Smooth muscle cell (in vitro differentiated cells): ENCODE data around the gene TARBP2. TPM values are rescaled to one million over a fixed set of nuclear protein-coding genes. Genes with fewer than 3 reads are reported as not detected.

ENCODE experiments used
- DNase-seq: peaks from one replicate; lab custom pipeline; 2025; ENCODE audit not compliant: unreplicated experiment; lab: John Stamatoyannopoulos, UW
- H2AFZ ChIP-seq: fragments of 200-600 bp; sonication (generic); 2 replicates; pipeline ENCODE4 v1.6.0; 2016; ENCODE audit warnings: antibody characterized with exemption, low read depth, mild to moderate bottlenecking
- H3F3A ChIP-seq: fragments of 200-600 bp; sonication (generic); 2 replicates; pipeline ENCODE4 v1.6.0; 2017; ENCODE audit warnings: antibody characterized with exemption, low read depth
- H3K27ac ChIP-seq: fragments of 200-600 bp; sonication (generic); 2 replicates; pipeline ENCODE4 v1.5.1; 2016; ENCODE audit warnings: low read depth, mild to moderate bottlenecking
- H3K27me3 ChIP-seq: fragments of 200-600 bp; sonication (generic); 2 replicates; pipeline ENCODE4 v1.6.1; 2016; ENCODE audit warnings: low read depth, mild to moderate bottlenecking
- H3K36me3 ChIP-seq: fragments of 200-600 bp; sonication (generic); 2 replicates; pipeline ENCODE4 v1.5.1; 2016; ENCODE audit warnings: low read depth
- H3K4me1 ChIP-seq: fragments of 200-600 bp; sonication (generic); 2 replicates; pipeline ENCODE4 v1.5.1; 2016; ENCODE audit warnings: low read depth
- H3K4me2 ChIP-seq: fragments of 200-600 bp; sonication (generic); 2 replicates; pipeline ENCODE4 v1.6.0; 2016; ENCODE audit warnings: mild to moderate bottlenecking
- H3K4me3 ChIP-seq: fragments of 200-600 bp; sonication (generic); 2 replicates; pipeline ENCODE4 v1.5.1; 2016; ENCODE audit warnings: mild to moderate bottlenecking
- H3K79me2 ChIP-seq: fragments of 200-600 bp; sonication (generic); 2 replicates; pipeline ENCODE4 v1.6.0; 2016; ENCODE audit warnings: low read depth, mild to moderate bottlenecking
- H3K9ac ChIP-seq: fragments of 200-600 bp; sonication (generic); 2 replicates; pipeline ENCODE4 v1.6.0; 2016; ENCODE audit warnings: low read depth
- H3K9me3 ChIP-seq: fragments of 200-600 bp; sonication (generic); replicated peaks from 2 replicates; pipeline ENCODE4 v1.5.1; 2016; ENCODE audit warnings: low read depth
- H4K20me1 ChIP-seq: fragments of 200-600 bp; sonication (generic); 2 replicates; pipeline ENCODE4 v1.6.0; 2016; ENCODE audit warnings: low read depth
- CTCF ChIP-seq: fragments of 200-600 bp; sonication (generic); IDR thresholded peaks from 2 replicates; pipeline ENCODE4 v1.5.1; 2017; ENCODE audit warnings: borderline replicate concordance, mild to moderate bottlenecking, antibody characterized with exemption; ENCODE audit not compliant: insufficient read depth, poor library complexity, severe bottlenecking
- WGBS: methylation state at CpG from one replicate; pipeline ENCODE4 v1.1.7; 2016; ENCODE audit warnings: low lambda C conversion rate; 5-methylcytosine and 5-hydroxymethylcytosine counted together
- polyA plus RNA-seq: library from polyadenylated mRNA; unstranded; fragments of >200 nt; fragmentation: Nextera tagmentation; extraction: Ambion mirVana; gene quantifications from 2 replicates; pipeline ENCODE4 v1.2.1, GENCODE V29; 2016
- total RNA-seq: library from RNA; depleted of rRNA; stranded (reverse); fragments of >200 nt; gene quantifications from 2 replicates; pipeline ENCODE4 v1.2.3, GENCODE V29; 2014

TARBP2 gene
- total and polyA plus RNA-seq, 2 experiments from 2014 or later: 31.8 to 47.5 TPM

- no peak for DNase-seq
- Histone ChIP-seq H2AFZ (no peak overlapping the region), H3K27ac (no peak overlapping the region), H3F3A (peaks cover 48% of the 10 kb centered on the region), H4K20me1 (peaks cover 100% of the 10 kb centered on the region), H3K79me2 (peaks cover 6% of the 10 kb centered on the region), H3K27me3 (no peaks in the 10 kb centered on the region), H3K4me1 (no peaks in the 10 kb centered on the region), H3K36me3 (no peaks in the 10 kb centered on the region), H3K4me3 (no peak overlapping the region), H3K4me2 (no peak overlapping the region), H3K9me3 (no peaks in the 10 kb centered on the region), H3K9ac (no peak overlapping the region)
- WGBS: 91% methylated on average over 9 of the region's 9 CpGs
- TF ChIP-seq CTCF: no peak
Observed at GRCh38 chr12:53483225-53483978, 17.7 kb upstream of the TARBP2 start.

- Histone ChIP-seq H3K4me2 (no peak overlapping the region), H4K20me1 (peaks cover 97% of the 10 kb centered on the region)
Observed at GRCh38 chr12:53483979-53484377, 17.1 kb upstream of the TARBP2 start.

GRCh38 chr12:53484686-53485575, 16.2 kb upstream of the TARBP2 start:
- Histone ChIP-seq H3K4me2 (no peak overlapping the region), H3K36me3 (no peaks in the 10 kb centered on the region), H4K20me1 (peaks cover 96% of the 10 kb centered on the region), H3K27ac (no peak overlapping the region), H2AFZ (no peak overlapping the region), H3K79me2 (no peaks in the 10 kb centered on the region), H3F3A (peaks cover 36% of the 10 kb centered on the region), H3K9me3 (no peaks in the 10 kb centered on the region), H3K4me3 (no peak overlapping the region), H3K4me1 (no peaks in the 10 kb centered on the region), H3K27me3 (no peaks in the 10 kb centered on the region), H3K9ac (no peak overlapping the region)
- TF ChIP-seq CTCF: no peak
- no peak for DNase-seq
- WGBS: 92% methylated on average over 10 of the region's 10 CpGs

More at GRCh38 chr12:53483979-53484377, 17.1 kb upstream of the TARBP2 start:
- Histone ChIP-seq H3K9me3 (no peaks in the 10 kb centered on the region), H3K4me3 (no peak overlapping the region), H3K9ac (no peak overlapping the region), H3K79me2 (peaks cover 4% of the 10 kb centered on the region), H3K27me3 (no peaks in the 10 kb centered on the region), H3K4me1 (no peaks in the 10 kb centered on the region), H2AFZ (no peak overlapping the region), H3K36me3 (no peaks in the 10 kb centered on the region), H3F3A (peaks cover 42% of the 10 kb centered on the region), H3K27ac (no peak overlapping the region)
- WGBS: 94% methylated on average over 4 of the region's 4 CpGs
- TF ChIP-seq CTCF: no peak
- DNase-seq: no peak
